Activated CD4-positive, alpha-beta T cell treated with anti-CD3 and anti-CD28 coated beads, Interleukin-2, amount 50 U/mL, for 16 hours (primary cell): ENCODE data around the gene PRRX2.

ENCODE experiments used
- DNase-seq: peaks from one replicate; pipeline ENCODE4 v3.0.0-alpha.2; 2020

PRRX2 gene

GRCh38 chr9:129682381-129682780 is 16.9 kb downstream of the PRRX2 start:
- no peak for DNase-seq

GRCh38 chr9:129685220-129685932 is 19.9 kb downstream of the PRRX2 start:
- DNase-seq, result no peak

GRCh38 chr9:129685933-129686259 is 20.4 kb downstream of the PRRX2 start:
- no peak for DNase-seq

- no peak for DNase-seq
Observed at GRCh38 chr9:129686736-129687135, 21.3 kb downstream of the PRRX2 start.

GRCh38 chr9:129687391-129687790 is 21.9 kb downstream of the PRRX2 start:
- no peak for DNase-seq

- DNase-seq, result no peak
Observed at GRCh38 chr9:129688285-129689043, 23.0 kb downstream of the PRRX2 start.

GRCh38 chr9:129692534-129692933 is 27.1 kb downstream of the PRRX2 start:
- no peak for DNase-seq

GRCh38 chr9:129693741-129694140 is 28.3 kb downstream of the PRRX2 start:
- no peak for DNase-seq

GRCh38 chr9:129694243-129694646 is 28.8 kb downstream of the PRRX2 start:
- no peak for DNase-seq

GRCh38 chr9:129695870-129696269 is 30.4 kb downstream of the PRRX2 start:
- no peak for DNase-seq

- DNase-seq, result no peak
Observed at GRCh38 chr9:129696944-129697655, 31.7 kb downstream of the PRRX2 start.

- peak; percentile 13 for DNase-seq
Observed at GRCh38 chr9:129697656-129698253, 32.3 kb downstream of the PRRX2 start.

GRCh38 chr9:129698254-129698757 is 32.9 kb downstream of the PRRX2 start:
- no peak for DNase-seq

- DNase-seq, result no peak
Observed at GRCh38 chr9:129701054-129701453, 35.6 kb downstream of the PRRX2 start.

GRCh38 chr9:129701549-129701948 is 36.1 kb downstream of the PRRX2 start:
- DNase-seq, result no peak

GRCh38 chr9:129702589-129703520 is 37.4 kb downstream of the PRRX2 start:
- DNase-seq, result no peak

- no peak for DNase-seq
Observed at GRCh38 chr9:129703667-129704355, 38.4 kb downstream of the PRRX2 start.

GRCh38 chr9:129704807-129705206 is 39.4 kb downstream of the PRRX2 start:
- no peak for DNase-seq

GRCh38 chr9:129708793-129709192 is 43.3 kb downstream of the PRRX2 start:
- DNase-seq, result no peak

- DNase-seq, result no peak
Observed at GRCh38 chr9:129709438-129710168, 44.2 kb downstream of the PRRX2 start.

- DNase-seq, result no peak
Observed at GRCh38 chr9:129710169-129710453, 44.7 kb downstream of the PRRX2 start.
